ENCODE data around the gene RPLP1. TPM values are rescaled to one million over a fixed set of nuclear protein-coding genes. Genes with fewer than 3 reads are reported as not detected.

Gene RPLP1
- polyA plus RNA-seq, 1 of the 3 experiments (the other 2 are of a cell fraction), result 1,792 TPM

- peak overlapping the region; percentile 72; the same call in 1 of the 2 replicates for H2AFZ ChIP-seq (ENCODE audit: low read depth)
- H3K27ac ChIP-seq (ENCODE audit: low read depth in 2 of 2, low read length in 1 of 2), result peak overlapping the region in 1 of 2 experiments; percentile 45; a peak in 2 of 4 replicates
- POLR2A ChIA-PET, result no interaction called here
Measured at GRCh38 chr15:69474291-69474690, 21.7 kb downstream of the RPLP1 start.

GRCh38 chr15:69474846-69475455, 22.3 kb downstream of the RPLP1 start:
- WGBS (ENCODE audit: low lambda C conversion rate), result 79% methylated on average over 5 of the region's 7 CpGs
- no peaks in the 10 kb centered on the region for H3K79me2 ChIP-seq (ENCODE audit: insufficient read depth)
- no peaks in the 10 kb centered on the region for H3K27me3 ChIP-seq (ENCODE audit: insufficient read depth)
- no peak for DNase-seq
- no peaks in the 10 kb centered on the region for H4K20me1 ChIP-seq (ENCODE audit: insufficient read depth)
- H3K9ac ChIP-seq, result no peak overlapping the region
- peaks cover 9% of the 10 kb centered on the region for H3F3A ChIP-seq (replicated peaks; ENCODE audit: insufficient read depth)
- H3K36me3 ChIP-seq (replicated peaks in 1 of 2; ENCODE audit: control insufficient read depth in 1 of 2, insufficient read depth in 2 of 2, low read length in 1 of 2), result no peaks in the 10 kb centered on the region
- ChIA-PET CTCF (interaction anchor here (0.6 to 7.0 kb wide), 22 partner anchors 8 to 1350 kb away, joined by 3 to 81 read pairs (median 4); partner anchors contain the start of gene TLE3), POLR2A (no interaction called here)
- H2AFZ ChIP-seq (ENCODE audit: low read depth), result peak overlapping the region; percentile 72; the same call in 1 of the 2 replicates
- H3K27ac ChIP-seq (ENCODE audit: low read depth in 2 of 2, low read length in 1 of 2), result peak overlapping the region in 1 of 2 experiments; percentile 45; a peak in 2 of 4 replicates
- no peaks in the 10 kb centered on the region for H3K9me3 ChIP-seq
- no peak overlapping the region for H3K4me2 ChIP-seq
- H3K4me1 ChIP-seq (ENCODE audit: control insufficient read depth in 1 of 2, insufficient read depth in 2 of 2, low read depth in 1 of 2, low read length in 1 of 2), result peaks cover 0 to 8% of the 10 kb centered on the region in 2 experiments; a peak in 2 of 4 replicates
- H3K9me2 ChIP-seq, result no peaks in the 10 kb centered on the region
- H3K4me3 ChIP-seq (ENCODE audit: low read depth in 2 of 2, low read length in 1 of 2), result no peak overlapping the region
- TF ChIP-seq MEF2A (IDR thresholded peaks at IDR 0.05; ENCODE audit: borderline replicate concordance, low read depth) (no peak), SIN3A (IDR thresholded peaks at IDR 0.05; ENCODE audit: borderline replicate concordance, low read depth, low read length) (no peak), ELF1 (IDR thresholded peaks at IDR 0.05) (no peak), EZH2phosphoT487 (IDR thresholded peaks at IDR 0.05; ENCODE audit: borderline replicate concordance, low read depth) (no peak), ZBTB33 (IDR thresholded peaks at IDR 0.05; ENCODE audit: borderline replicate concordance, low read depth) (no peak), GATA2 (CRISPR knock-in tag; IDR thresholded peaks at IDR 0.05) (no peak), PBX3 (IDR thresholded peaks at IDR 0.05) (no peak), NFIC (IDR thresholded peaks at IDR 0.05; ENCODE audit: borderline replicate concordance) (no peak), USF1 (IDR thresholded peaks at IDR 0.05; ENCODE audit: borderline replicate concordance, low read depth) (no peak), RAD21 (IDR thresholded peaks at IDR 0.05; ENCODE audit: low read length) (no peak), NRF1 (IDR thresholded peaks at IDR 0.05; ENCODE audit: low read depth, low read length) (no peak)

More at GRCh38 chr15:69474291-69474690, 21.7 kb downstream of the RPLP1 start:
- H3K9ac ChIP-seq, result no peak overlapping the region
- 33% methylated on average over 5 of the region's 5 CpGs for WGBS (ENCODE audit: low lambda C conversion rate)
- no peaks in the 10 kb centered on the region for H3K9me2 ChIP-seq
- H3F3A ChIP-seq (replicated peaks; ENCODE audit: insufficient read depth), result peaks cover 9% of the 10 kb centered on the region
- no peaks in the 10 kb centered on the region for H3K79me2 ChIP-seq (ENCODE audit: insufficient read depth)
- no peaks in the 10 kb centered on the region for H3K9me3 ChIP-seq
- no peak overlapping the region for H3K4me3 ChIP-seq (ENCODE audit: low read depth in 2 of 2, low read length in 1 of 2)
- CTCF ChIA-PET, result interaction anchor here (0.8 to 7.0 kb wide), 8 partner anchors 29 to 1338 kb away, joined by 3 to 81 read pairs (median 4); partner anchors contain the start of gene TLE3
- H4K20me1 ChIP-seq (ENCODE audit: insufficient read depth), result no peaks in the 10 kb centered on the region
- TF ChIP-seq FOSL2 (IDR thresholded peaks at IDR 0.05; ENCODE audit: borderline replicate concordance, low read depth), result peak; percentile 51; the same call in 1 of the 2 replicates
- TF ChIP-seq NFIC (IDR thresholded peaks at IDR 0.05; ENCODE audit: borderline replicate concordance), result no peak
- no peak for DNase-seq
- H3K4me2 ChIP-seq, result peak overlapping the region; percentile 37; the same call in 1 of the 2 replicates
- H3K4me1 ChIP-seq (ENCODE audit: control insufficient read depth in 1 of 2, insufficient read depth in 2 of 2, low read depth in 1 of 2, low read length in 1 of 2), result peaks cover 0 to 8% of the 10 kb centered on the region in 2 experiments; a peak in 2 of 4 replicates
- no peaks in the 10 kb centered on the region for H3K27me3 ChIP-seq (ENCODE audit: insufficient read depth)
- no peaks in the 10 kb centered on the region for H3K36me3 ChIP-seq (replicated peaks in 1 of 2; ENCODE audit: control insufficient read depth in 1 of 2, insufficient read depth in 2 of 2, low read length in 1 of 2)
